GM12872 (cell line): ENCODE data around the gene BBS5.

Experiments
- TF ChIP-seq, protein P1 (sequence below): IDR thresholded peaks from 3 replicates; pipeline ENCODE4 v1.5.1; 2011; ENCODE audit warnings: low read depth, mild to moderate bottlenecking, low read length, moderate library complexity; ENCODE audit not compliant: insufficient read depth

Gene BBS5

DNA sequence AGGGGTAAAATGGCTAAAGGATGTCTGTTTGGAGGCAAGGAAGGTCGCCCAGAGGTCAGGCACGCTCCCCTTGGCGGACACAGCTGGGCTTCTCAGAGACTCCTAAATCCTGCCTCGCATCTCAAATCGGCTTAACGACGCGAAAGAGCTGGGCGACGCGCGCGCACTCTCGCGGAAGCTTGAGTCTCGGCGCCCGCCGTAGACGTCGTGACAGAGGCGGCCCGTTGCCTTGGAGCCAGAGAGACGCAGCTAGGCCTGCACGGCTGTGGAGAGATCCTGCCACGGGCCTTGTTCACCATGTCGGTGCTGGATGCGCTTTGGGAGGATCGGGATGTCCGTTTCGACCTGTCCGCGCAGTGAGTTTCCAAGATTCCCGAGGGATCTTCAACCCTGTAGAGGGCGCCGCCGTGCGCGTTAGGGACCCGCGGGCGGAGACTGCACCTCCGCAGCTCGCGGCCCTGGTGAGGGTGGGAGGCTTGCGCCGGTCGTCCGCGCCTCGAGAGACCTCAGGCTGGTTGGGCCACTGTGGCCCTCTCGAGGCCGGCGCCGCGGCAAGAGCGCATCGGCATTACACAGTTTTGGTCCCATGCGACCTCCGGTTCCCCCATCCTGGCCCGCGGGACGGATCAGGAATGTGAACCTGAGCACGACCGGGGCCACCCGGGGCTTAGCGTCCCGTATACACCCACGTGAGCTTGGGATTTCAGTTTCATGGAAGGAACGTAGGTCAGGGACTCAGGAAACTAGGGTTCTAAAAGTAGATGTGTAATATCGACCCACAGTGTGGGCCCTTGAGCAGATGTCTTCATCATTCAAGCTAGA, at the start of gene BBS5:
TSS of gene BBS5 (plus strand) at position 238 of the 822 bp plus-strand sequence. CDS start at position 298, 60 bp downstream.
- TF ChIP-seq, protein P1, sequence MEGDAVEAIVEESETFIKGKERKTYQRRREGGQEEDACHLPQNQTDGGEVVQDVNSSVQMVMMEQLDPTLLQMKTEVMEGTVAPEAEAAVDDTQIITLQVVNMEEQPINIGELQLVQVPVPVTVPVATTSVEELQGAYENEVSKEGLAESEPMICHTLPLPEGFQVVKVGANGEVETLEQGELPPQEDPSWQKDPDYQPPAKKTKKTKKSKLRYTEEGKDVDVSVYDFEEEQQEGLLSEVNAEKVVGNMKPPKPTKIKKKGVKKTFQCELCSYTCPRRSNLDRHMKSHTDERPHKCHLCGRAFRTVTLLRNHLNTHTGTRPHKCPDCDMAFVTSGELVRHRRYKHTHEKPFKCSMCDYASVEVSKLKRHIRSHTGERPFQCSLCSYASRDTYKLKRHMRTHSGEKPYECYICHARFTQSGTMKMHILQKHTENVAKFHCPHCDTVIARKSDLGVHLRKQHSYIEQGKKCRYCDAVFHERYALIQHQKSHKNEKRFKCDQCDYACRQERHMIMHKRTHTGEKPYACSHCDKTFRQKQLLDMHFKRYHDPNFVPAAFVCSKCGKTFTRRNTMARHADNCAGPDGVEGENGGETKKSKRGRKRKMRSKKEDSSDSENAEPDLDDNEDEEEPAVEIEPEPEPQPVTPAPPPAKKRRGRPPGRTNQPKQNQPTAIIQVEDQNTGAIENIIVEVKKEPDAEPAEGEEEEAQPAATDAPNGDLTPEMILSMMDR: peak; percentile 67

DNA sequence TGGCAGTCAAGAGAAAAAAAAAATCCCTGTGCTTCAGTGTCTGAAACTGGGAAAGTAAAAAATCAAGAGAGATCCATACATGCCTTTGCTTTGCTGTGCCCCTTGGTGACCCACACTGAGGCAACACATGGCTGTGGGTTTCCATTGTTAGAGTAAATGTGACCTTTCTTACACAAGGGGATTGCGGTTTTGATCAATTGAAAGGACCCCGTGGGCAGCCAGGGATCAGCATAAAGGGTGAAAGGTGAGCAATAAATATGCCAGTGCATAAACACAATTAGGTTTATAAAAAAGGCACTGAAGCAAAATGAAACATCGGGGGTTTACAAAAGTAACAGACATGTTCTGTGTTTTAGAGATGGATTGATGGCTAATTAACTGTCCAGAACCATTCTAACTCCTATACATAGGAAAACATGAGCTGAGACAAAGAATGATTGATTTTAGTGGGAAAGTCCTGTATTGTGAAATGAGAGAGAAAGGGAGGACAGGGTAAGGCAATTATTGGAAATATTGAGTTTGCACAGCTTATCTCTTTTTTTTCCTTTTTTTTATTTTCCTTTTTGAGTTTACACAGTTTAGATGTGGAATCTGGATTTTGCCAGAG, 40.7 kb upstream of the BBS5 start:
- TF ChIP-seq, protein P1: no peak

DNA sequence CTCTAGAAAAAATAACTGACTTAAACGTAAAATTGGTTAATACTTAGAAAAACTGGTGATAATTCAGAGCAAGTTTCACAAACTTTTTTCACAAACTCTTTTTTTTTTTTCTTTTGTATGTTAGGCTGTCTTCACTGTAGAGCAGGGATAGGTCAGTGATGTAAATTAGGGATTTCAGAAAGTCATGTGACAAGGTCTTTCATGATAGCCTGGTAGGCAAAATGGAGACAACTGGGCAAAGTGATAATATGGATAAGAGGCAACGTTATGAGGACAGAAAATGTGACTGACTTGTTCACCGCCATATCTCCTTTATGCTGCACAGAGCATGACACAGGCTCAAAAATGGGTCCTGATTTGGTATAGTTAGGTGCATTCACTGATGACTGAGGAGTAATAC, 39.4 kb upstream of the BBS5 start:
- TF ChIP-seq, protein P1: no peak

DNA sequence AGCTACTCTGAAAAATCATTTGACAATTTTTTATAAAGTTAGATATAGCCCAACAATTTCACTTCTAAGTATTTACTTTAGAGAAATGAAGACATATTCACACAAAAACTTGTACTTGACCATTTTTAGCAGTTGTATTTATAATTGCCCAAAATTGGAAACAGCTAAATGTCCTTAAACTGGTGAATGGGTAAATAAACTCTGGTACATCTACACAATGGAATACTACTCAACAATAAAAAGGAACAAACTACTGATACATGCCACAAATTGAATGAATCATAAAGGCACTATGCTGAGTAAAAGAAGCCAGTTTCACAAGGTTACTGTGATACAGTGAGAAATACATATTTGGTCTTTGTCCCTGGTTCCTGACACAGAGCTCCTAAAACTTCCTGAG, 32.8 kb upstream of the BBS5 start:
- TF ChIP-seq, protein P1: no peak

DNA sequence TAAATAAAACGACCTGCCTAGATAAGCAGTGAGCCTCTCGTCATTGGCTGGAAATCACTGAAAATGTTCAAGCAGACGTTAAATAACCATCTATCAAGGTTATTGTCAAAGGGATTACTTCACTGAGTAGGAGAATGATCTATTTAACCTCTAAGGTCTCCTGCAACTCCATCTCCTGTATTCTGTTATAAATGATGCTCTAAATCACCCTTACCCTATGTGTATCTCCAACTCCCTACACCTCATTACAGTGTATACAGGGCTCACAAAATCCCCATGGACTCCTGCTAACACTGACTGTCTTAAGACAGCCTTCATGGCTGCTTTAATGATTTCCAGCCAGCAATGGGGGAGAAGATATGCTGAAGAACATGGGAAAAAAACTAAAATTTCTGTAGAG, 31.0 kb upstream of the BBS5 start:
- TF ChIP-seq, protein P1: no peak

DNA sequence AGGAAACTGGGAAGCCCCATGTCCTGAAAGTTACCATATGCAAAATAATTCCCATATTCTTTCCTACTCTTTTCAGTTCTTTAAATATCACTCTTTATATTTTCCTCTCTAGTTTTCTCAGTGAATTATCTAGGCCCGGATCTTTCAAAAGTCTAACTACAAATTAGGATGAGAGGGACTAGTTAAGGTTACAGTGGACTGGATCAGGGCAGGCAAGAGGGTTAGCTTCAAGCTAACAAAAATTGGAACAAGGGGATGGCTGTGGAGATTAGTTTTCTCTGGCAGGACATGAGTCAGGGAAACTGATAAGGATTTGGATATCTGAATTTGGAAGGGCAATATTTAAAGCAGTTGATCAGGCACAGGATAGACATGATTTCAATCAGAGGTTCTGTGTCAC, 30.4 kb upstream of the BBS5 start:
- TF ChIP-seq, protein P1: no peak

DNA sequence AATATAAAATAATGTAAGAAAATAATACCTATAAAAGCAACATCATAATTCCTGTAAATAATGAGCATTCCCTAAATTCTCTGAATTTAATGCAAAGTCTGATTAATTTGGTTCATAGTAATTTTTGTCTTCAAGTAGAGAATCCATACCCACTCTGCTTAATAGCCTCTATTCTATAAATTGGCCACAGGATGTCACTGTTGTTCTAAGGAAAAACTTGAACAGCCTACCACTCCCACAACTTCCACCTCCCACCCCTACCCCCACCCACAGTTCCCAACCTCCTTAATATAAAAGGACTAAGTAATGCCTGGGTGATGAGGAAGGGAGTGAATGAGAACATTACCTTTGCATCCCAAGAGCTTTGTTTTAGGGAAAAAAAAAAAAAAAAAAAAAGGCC, 27.2 kb upstream of the BBS5 start:
- TF ChIP-seq, protein P1: peak; percentile 40
